ENCODE results near the gene MRPS18C. TPM values are rescaled to one million over a fixed set of nuclear protein-coding genes. Genes with fewer than 3 reads are reported as not detected.

The MRPS18C gene
- total RNA-seq, 2 donors from 2014 or later: 10.9 to 55.0 TPM

- Histone ChIP-seq H3K9me3 (no peaks in the 10 kb centered on the region), H3K27me3 (peaks cover 0 to 5% of the 10 kb centered on the region in 2 donors), H3K4me1 (no peaks in the 10 kb centered on the region), H3K36me3 (replicated peaks in 1 of 2; ENCODE audit: insufficient read depth in 1 of 2, low read depth in 2 of 2) (peaks cover 0 to 22% of the 10 kb centered on the region in 2 donors), H3K4me3 (no peak overlapping the region), H3K27ac (no peak overlapping the region)
- intact Hi-C loops (cut with DNase I): no loop called here
- no peak for TF ChIP-seq CTCF (IDR thresholded peaks at IDR 0.05)
- TF ChIP-seq POLR2A (IDR thresholded peaks at IDR 0.05): no peak
- ATAC-seq (no peak), DNase-seq (no peak)
- WGBS, 2 donors: 71 to 75% methylated on average over 3 of the region's 3 CpGs
These were observed 15.0 kb upstream of the MRPS18C start for GRCh38 chr4:83440899-83441298.

DNA sequence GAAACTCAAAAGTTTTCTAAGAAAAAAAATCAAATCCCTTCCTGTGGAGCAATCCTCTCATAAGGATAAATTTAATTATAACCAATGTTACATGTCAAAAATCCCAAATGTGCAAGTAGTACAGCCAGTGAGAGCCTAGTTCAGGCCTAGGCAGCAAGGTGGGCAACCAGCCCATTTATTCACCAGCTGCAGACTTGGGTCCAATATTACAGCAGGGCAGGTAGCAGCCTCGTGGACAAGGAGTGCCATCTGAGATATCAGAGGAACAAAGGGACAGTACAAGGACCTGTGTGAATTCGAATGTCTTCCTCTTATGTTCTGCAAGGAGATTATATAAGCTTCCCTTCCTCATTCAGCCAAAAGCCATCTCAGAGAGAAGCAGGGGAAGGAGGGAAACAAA, 6.8 kb upstream of the MRPS18C start:
- TF ChIP-seq POLR2A (IDR thresholded peaks at IDR 0.05) (no peak), CTCF (IDR thresholded peaks at IDR 0.05) (no peak)
- 42 to 48% methylated on average over 2 of the region's 2 CpGs for WGBS, 2 donors
- intact Hi-C loops (cut with DNase I): no loop called here
- Histone ChIP-seq H3K4me3 (no peak overlapping the region), H3K9me3 (no peaks in the 10 kb centered on the region), H3K36me3 (replicated peaks in 1 of 2; ENCODE audit: insufficient read depth in 1 of 2, low read depth in 2 of 2) (peaks cover 0 to 3% of the 10 kb centered on the region in 2 donors), H3K4me1 (peaks cover 7% of the 10 kb centered on the region), H3K27me3 (no peaks in the 10 kb centered on the region), H3K27ac (no peak overlapping the region)
- no peak for DNase-seq
- no peak for ATAC-seq

- peak overlapping the region; percentile 90 to 97 (median 94) for H3K27ac ChIP-seq
- H3K27me3 ChIP-seq: no peaks in the 10 kb centered on the region
- TF ChIP-seq CTCF (IDR thresholded peaks at IDR 0.05) (no peak), POLR2A (IDR thresholded peaks at IDR 0.05) (no peak)
- H3K9me3 ChIP-seq: no peaks in the 10 kb centered on the region
- peaks cover 30% of the 10 kb centered on the region for H3K4me1 ChIP-seq
- intact Hi-C loops (cut with DNase I): no loop called here
- no peak for DNase-seq
- WGBS, 2 donors: 7 to 9% methylated on average over 6 of the region's 6 CpGs
- peaks cover 0 to 2% of the 10 kb centered on the region in 2 donors for H3K36me3 ChIP-seq (replicated peaks in 1 of 2; ENCODE audit: insufficient read depth in 1 of 2, low read depth in 2 of 2)
- ATAC-seq: no peak
- peak overlapping the region in 1 of 2 donors; percentile 57 for H3K4me3 ChIP-seq
These were observed 1.2 kb upstream of the MRPS18C start for GRCh38 chr4:83454686-83455085.

- H3K4me1 ChIP-seq: peaks cover 30% of the 10 kb centered on the region
- DNase-seq (no peak), ATAC-seq (no peak)
- no peaks in the 10 kb centered on the region for H3K9me3 ChIP-seq
- H3K27me3 ChIP-seq: no peaks in the 10 kb centered on the region
- WGBS, 2 donors: 0 to 2% methylated on average over 7 of the region's 7 CpGs
- TF ChIP-seq CTCF (IDR thresholded peaks at IDR 0.05): no peak
- no peak for TF ChIP-seq POLR2A (IDR thresholded peaks at IDR 0.05)
- peaks cover 0 to 10% of the 10 kb centered on the region in 2 donors for H3K36me3 ChIP-seq (replicated peaks in 1 of 2; ENCODE audit: insufficient read depth in 1 of 2, low read depth in 2 of 2)
- H3K4me3 ChIP-seq: peak overlapping the region; percentile 57 to 76
- intact Hi-C loops (cut with DNase I): no loop called here
- H3K27ac ChIP-seq: peak overlapping the region; percentile 90 to 97 (median 94)
These were observed 285 bp downstream of the MRPS18C start for GRCh38 chr4:83456184-83456501.

DNA sequence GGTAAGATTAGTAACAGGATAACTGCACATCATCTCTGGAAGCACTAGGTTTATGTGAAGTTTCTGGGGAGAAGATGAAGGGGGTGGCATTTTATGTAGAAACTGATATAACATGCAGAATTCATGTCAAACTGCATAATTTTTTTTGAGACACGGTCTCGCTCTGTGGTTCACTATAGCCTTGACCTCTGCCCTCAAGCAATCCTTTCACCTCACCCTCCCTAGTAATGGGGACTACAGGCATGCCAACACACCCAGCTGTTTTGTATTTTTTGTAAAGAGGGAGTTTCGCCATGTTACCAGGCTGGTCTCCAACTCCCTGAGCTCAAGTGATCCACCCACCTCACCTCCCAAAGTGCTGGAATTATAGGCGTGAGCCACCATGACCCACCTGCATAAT, 17.6 kb downstream of the MRPS18C start:
- Histone ChIP-seq H3K27ac (no peak overlapping the region), H3K9me3 (no peaks in the 10 kb centered on the region), H3K36me3 (replicated peaks in 1 of 2; ENCODE audit: insufficient read depth in 1 of 2, low read depth in 2 of 2) (peaks cover 0 to 2% of the 10 kb centered on the region in 2 donors), H3K4me1 (no peaks in the 10 kb centered on the region), H3K27me3 (no peaks in the 10 kb centered on the region), H3K4me3 (no peak overlapping the region)
- 80 to 87% methylated on average over 4 of the region's 4 CpGs for WGBS, 2 donors
- TF ChIP-seq CTCF (IDR thresholded peaks at IDR 0.05) (no peak), POLR2A (IDR thresholded peaks at IDR 0.05) (no peak)
- intact Hi-C loops (cut with DNase I): no loop called here
- ATAC-seq: no peak
- DNase-seq: no peak
